Neural progenitor cell (in vitro differentiated cells): ENCODE results near the gene ITPR1.

Source experiments
- EZH2 ChIP-seq: fragments of 200-600 bp; sonication (generic); IDR thresholded peaks from 2 replicates; pipeline ENCODE4 v1.6.1; 2017; ENCODE audit warnings: antibody characterized with exemption, mild to moderate bottlenecking, moderate library complexity
- EZH2phosphoT487 ChIP-seq: fragments of 200-600 bp; sonication (generic); IDR thresholded peaks from 2 replicates; pipeline ENCODE4 v1.6.1; 2017; ENCODE audit warnings: antibody characterized with exemption
- TF ChIP-seq, protein P1 (sequence below): fragments of 200-600 bp; sonication (generic); IDR thresholded peaks from 2 replicates; pipeline ENCODE4 v1.5.1; 2017; ENCODE audit warnings: antibody characterized with exemption, mild to moderate bottlenecking

- TF ChIP-seq, protein P1, sequence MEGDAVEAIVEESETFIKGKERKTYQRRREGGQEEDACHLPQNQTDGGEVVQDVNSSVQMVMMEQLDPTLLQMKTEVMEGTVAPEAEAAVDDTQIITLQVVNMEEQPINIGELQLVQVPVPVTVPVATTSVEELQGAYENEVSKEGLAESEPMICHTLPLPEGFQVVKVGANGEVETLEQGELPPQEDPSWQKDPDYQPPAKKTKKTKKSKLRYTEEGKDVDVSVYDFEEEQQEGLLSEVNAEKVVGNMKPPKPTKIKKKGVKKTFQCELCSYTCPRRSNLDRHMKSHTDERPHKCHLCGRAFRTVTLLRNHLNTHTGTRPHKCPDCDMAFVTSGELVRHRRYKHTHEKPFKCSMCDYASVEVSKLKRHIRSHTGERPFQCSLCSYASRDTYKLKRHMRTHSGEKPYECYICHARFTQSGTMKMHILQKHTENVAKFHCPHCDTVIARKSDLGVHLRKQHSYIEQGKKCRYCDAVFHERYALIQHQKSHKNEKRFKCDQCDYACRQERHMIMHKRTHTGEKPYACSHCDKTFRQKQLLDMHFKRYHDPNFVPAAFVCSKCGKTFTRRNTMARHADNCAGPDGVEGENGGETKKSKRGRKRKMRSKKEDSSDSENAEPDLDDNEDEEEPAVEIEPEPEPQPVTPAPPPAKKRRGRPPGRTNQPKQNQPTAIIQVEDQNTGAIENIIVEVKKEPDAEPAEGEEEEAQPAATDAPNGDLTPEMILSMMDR = no peak
- TF ChIP-seq EZH2phosphoT487 (no peak), EZH2 (no peak)
Measured at GRCh38 chr3:4751502-4752101, 258.5 kb downstream of the ITPR1 start.
